Fibroblast of the aortic adventitia (primary cell): ENCODE results near the gene ARHGAP12. TPM values are rescaled to one million over a fixed set of nuclear protein-coding genes. Genes with fewer than 3 reads are reported as not detected.

Experiments
- DNase-seq: peaks from one replicate; pipeline ENCODE4 v3.0.0-alpha.2; 2010; ENCODE audit warnings: low read depth
- H3K4me3 ChIP-seq: 2 replicates; pipeline ENCODE4 v1.5.1; 2011; ENCODE audit warnings: low read depth, mild to moderate bottlenecking, control low read depth, low read length, moderate library complexity
- total RNA-seq: library from RNA; depleted of rRNA; stranded (reverse); fragments of >200 nt; gene quantifications from 2 replicates; pipeline ENCODE4 v1.2.3, GENCODE V29; 2012; ENCODE audit warnings: low replicate concordance
- TF ChIP-seq, protein P1 (sequence below): IDR thresholded peaks from 2 replicates; pipeline ENCODE4 v1.5.1; 2011; ENCODE audit warnings: mild to moderate bottlenecking, low read length, control low read depth, inconsistent platforms; ENCODE audit not compliant: insufficient read depth

Gene ARHGAP12
- total RNA-seq, 1 donor, result 77.9 TPM

- TF ChIP-seq, protein P1, sequence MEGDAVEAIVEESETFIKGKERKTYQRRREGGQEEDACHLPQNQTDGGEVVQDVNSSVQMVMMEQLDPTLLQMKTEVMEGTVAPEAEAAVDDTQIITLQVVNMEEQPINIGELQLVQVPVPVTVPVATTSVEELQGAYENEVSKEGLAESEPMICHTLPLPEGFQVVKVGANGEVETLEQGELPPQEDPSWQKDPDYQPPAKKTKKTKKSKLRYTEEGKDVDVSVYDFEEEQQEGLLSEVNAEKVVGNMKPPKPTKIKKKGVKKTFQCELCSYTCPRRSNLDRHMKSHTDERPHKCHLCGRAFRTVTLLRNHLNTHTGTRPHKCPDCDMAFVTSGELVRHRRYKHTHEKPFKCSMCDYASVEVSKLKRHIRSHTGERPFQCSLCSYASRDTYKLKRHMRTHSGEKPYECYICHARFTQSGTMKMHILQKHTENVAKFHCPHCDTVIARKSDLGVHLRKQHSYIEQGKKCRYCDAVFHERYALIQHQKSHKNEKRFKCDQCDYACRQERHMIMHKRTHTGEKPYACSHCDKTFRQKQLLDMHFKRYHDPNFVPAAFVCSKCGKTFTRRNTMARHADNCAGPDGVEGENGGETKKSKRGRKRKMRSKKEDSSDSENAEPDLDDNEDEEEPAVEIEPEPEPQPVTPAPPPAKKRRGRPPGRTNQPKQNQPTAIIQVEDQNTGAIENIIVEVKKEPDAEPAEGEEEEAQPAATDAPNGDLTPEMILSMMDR, result no peak
- no peak for DNase-seq
- H3K4me3 ChIP-seq, result no peak overlapping the region
Observed at GRCh38 chr10:31885971-31886370, 42.7 kb downstream of the ARHGAP12 start.

DNA sequence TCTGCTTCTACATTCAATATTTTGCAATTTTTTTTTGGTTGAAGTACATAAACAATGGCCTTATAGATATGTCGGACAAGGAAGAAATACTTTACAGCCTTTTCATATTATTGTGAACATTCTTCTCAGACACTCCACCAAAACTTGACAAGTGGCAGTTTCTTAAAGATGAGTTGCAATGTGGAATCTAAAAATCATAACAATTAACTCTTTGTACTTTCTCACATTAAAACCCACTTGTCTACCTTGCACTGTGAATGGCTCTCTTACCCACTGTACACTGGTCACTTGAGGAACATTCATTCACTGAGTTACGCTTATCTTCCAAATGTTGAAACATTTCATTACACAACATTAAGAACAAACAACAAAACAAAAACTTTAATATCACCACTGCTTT is 44.2 kb downstream of the ARHGAP12 start:
- H3K4me3 ChIP-seq, result no peak overlapping the region
- TF ChIP-seq, protein P1, result no peak
- no peak for DNase-seq

GRCh38 chr10:31883397-31883796 is 45.2 kb downstream of the ARHGAP12 start:
- TF ChIP-seq, protein P1, result no peak
- no peak for DNase-seq
- no peak overlapping the region for H3K4me3 ChIP-seq

DNA sequence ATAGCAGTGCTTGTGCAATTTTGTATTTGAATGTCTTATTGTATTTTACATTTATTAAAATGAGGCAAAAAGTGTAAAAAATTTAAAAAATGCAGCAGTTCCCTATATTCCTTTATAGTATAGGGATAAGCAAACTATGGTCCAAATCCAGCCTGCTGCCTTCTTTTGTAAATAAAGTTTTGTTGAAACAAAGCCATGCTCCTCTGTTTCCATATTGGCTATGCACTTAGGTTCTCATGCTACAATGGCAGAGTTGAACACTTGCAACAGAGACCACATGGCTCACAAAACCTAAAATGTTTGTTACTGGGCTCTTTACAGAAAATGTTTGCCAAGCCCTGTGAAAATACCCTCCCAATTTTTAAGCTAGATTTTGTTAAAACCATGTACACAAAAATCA is 50.1 kb downstream of the ARHGAP12 start:
- no peak for DNase-seq

GRCh38 chr10:31876652-31877352 is 51.8 kb downstream of the ARHGAP12 start:
- TF ChIP-seq, protein P1, result no peak
- H3K4me3 ChIP-seq, result no peak overlapping the region
- DNase-seq, result no peak

More for the DNA sequence above, 50.1 kb downstream of the ARHGAP12 start:
- H3K4me3 ChIP-seq, result no peak overlapping the region
- TF ChIP-seq, protein P1, result no peak

DNA sequence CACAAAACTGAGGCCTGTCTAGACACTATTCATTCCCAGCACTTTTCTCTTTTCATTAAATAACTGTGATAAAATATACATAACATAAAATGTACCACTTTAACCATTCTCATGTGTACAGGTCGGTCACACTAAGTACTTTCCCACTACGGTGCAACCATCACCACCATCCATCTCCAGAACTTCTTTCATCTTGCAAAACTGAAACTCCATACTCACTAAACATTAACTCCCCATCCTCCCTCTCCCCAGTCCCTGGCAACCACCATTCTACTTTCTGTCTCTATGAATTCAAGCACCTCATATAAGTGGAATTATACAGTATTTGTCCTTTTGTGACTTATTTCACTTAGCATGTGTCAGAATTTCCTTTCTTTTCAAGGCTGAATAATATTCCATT is 53.0 kb downstream of the ARHGAP12 start:
- H3K4me3 ChIP-seq, result no peak overlapping the region
- TF ChIP-seq, protein P1, result no peak
- DNase-seq, result no peak

- TF ChIP-seq, protein P1, result no peak
Observed at GRCh38 chr10:31873724-31874123, 54.9 kb downstream of the ARHGAP12 start.

More at GRCh38 chr10:31873724-31874123, 54.9 kb downstream of the ARHGAP12 start:
- no peak overlapping the region for H3K4me3 ChIP-seq
- DNase-seq, result no peak
